ENCODE data around the gene CBX3. TPM values are rescaled to one million over a fixed set of nuclear protein-coding genes. Genes with fewer than 3 reads are reported as not detected.

Gene CBX3
- total RNA-seq, 1 donor from 2014 or later = 32.1 TPM

GRCh38 chr7:26189697-26190096, 11.8 kb upstream of the CBX3 start:
- peaks cover 65 to 83% of the 10 kb centered on the region in 2 donors for H3K36me3 ChIP-seq
- no peaks in the 10 kb centered on the region for H3K9me3 ChIP-seq
- H3K4me1 ChIP-seq = peaks cover 0 to 32% of the 10 kb centered on the region in 2 donors
- intact Hi-C loops (cut with DNase I) = loop anchor here (5.0 kb wide), 1 partner anchor 797 kb away; no protein-coding TSS in a partner anchor
- DNase-seq (ENCODE audit: low spot score in 2 of 2) = no peak
- no peak overlapping the region for H3K4me3 ChIP-seq
- TF ChIP-seq, protein P1, sequence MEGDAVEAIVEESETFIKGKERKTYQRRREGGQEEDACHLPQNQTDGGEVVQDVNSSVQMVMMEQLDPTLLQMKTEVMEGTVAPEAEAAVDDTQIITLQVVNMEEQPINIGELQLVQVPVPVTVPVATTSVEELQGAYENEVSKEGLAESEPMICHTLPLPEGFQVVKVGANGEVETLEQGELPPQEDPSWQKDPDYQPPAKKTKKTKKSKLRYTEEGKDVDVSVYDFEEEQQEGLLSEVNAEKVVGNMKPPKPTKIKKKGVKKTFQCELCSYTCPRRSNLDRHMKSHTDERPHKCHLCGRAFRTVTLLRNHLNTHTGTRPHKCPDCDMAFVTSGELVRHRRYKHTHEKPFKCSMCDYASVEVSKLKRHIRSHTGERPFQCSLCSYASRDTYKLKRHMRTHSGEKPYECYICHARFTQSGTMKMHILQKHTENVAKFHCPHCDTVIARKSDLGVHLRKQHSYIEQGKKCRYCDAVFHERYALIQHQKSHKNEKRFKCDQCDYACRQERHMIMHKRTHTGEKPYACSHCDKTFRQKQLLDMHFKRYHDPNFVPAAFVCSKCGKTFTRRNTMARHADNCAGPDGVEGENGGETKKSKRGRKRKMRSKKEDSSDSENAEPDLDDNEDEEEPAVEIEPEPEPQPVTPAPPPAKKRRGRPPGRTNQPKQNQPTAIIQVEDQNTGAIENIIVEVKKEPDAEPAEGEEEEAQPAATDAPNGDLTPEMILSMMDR (IDR thresholded peaks at IDR 0.05) = no peak
- H3K27me3 ChIP-seq = no peaks in the 10 kb centered on the region
- no peak overlapping the region for H3K27ac ChIP-seq

DNA sequence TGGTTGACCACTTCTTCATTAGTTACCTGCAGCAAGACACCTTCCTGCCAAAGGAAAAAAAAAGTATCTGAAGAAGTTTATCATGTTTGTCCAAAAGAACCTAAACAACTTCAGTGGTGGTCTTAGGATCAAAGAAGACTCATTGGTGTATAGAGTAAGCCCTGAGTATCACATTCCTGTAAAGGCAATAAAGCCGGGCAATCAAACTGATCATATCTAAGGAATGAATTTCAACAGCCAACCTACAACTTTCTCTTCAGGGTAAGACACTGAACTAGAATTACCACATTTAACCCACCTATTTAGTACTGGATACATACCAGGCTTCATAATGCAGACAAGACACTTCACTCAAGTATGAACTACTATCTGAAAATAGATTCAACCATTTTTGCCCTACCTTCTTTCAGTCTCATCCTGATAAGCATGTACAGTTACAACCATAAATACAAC, 11.1 kb upstream of the CBX3 start:
- H3K27ac ChIP-seq = no peak overlapping the region
- TF ChIP-seq, protein P1 (IDR thresholded peaks at IDR 0.05) = no peak
- H3K36me3 ChIP-seq = peaks cover 71 to 91% of the 10 kb centered on the region in 2 donors
- H3K4me1 ChIP-seq = peaks cover 3 to 38% of the 10 kb centered on the region in 2 donors
- no peaks in the 10 kb centered on the region for H3K27me3 ChIP-seq
- H3K9me3 ChIP-seq = no peaks in the 10 kb centered on the region
- DNase-seq (ENCODE audit: low spot score in 2 of 2) = no peak
- intact Hi-C loops (cut with DNase I) = loop anchor here (5.0 kb wide), 1 partner anchor 798 kb away; no protein-coding TSS in a partner anchor
- H3K4me3 ChIP-seq = no peak overlapping the region

DNA sequence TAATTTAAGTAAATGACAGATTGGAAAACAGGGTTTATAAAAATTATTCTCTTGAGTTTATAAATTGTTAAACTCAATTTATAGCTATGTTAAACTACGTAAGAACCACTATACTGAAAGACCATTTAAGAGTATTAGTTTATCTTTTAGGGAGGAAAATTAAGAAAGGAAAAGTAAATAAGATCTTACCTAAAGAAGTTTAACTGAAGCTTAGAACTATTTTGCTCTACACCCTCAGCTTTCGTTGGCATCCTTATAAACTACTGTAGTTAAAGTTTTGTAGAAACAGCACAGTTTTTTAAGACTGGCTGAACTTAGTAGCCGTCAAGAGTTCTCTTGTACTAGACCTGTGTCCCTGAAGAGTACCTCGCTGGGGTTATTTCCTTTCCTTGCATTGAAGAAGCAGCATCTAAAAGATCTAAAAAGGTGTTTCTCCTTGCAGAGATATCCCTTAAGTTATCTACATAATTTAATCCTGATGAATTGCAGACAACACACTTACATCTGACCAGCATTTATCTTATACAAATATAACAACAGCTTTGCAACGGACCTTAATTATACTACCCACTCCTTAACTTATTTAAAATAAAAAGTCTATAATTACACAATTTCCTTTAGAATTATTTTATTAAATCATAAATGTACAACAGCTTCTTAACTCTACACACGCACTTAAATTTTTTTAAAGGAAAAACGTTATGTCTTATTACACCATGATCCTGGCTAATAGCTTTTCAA, 10.1 kb upstream of the CBX3 start:
- Histone ChIP-seq H3K27me3 (no peaks in the 10 kb centered on the region), H3K27ac (no peak overlapping the region), H3K36me3 (peaks cover 77 to 100% of the 10 kb centered on the region in 2 donors), H3K4me1 (peaks cover 3 to 47% of the 10 kb centered on the region in 2 donors), H3K9me3 (no peaks in the 10 kb centered on the region), H3K4me3 (no peak overlapping the region)
- intact Hi-C loops (cut with DNase I) = loop anchor here (5.0 kb wide), 1 partner anchor 799 kb away; no protein-coding TSS in a partner anchor
- TF ChIP-seq, protein P1 (IDR thresholded peaks at IDR 0.05) = no peak
- DNase-seq (ENCODE audit: low spot score in 2 of 2) = no peak

- intact Hi-C loops (cut with DNase I) = loop anchor here (5.0 kb wide), 1 partner anchor 800 kb away; no protein-coding TSS in a partner anchor
- TF ChIP-seq, protein P1 (IDR thresholded peaks at IDR 0.05) = no peak
Measured at GRCh38 chr7:26191974-26192479, 9.5 kb upstream of the CBX3 start.

DNA sequence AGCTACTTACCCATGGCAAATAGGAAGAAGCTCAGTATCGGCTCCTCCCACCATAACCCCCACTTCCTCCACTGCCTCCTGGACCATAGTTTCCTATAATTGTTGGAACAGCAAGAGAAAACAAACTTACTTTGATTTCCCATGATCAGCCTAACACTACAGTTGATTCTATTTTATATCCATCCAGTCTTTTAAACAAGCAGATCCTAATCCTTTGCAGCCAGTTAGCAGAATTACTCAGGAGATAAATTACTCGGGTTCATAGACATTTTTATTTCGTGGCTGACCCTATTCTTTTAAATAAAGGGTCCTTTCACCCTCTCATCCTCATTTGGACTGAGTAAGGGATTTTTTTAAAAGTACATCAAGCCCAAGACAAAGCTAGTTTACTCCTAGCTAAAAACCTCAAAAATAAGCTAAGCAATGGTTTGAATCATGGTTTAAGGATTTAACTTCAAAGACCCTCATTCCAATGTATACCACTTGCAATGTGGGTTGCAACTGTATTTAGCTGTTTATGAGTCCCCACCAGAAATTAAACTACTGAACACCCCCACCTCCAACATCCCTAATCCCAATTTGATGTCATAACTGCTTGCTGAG, 9.0 kb upstream of the CBX3 start:
- no peaks in the 10 kb centered on the region for H3K9me3 ChIP-seq
- TF ChIP-seq, protein P1 (IDR thresholded peaks at IDR 0.05) = no peak

More at GRCh38 chr7:26191974-26192479, 9.5 kb upstream of the CBX3 start:
- H3K4me3 ChIP-seq = no peak overlapping the region
- no peak overlapping the region for H3K27ac ChIP-seq
- H3K9me3 ChIP-seq = no peaks in the 10 kb centered on the region
- DNase-seq (ENCODE audit: low spot score in 2 of 2) = no peak
- H3K36me3 ChIP-seq = peaks cover 83 to 100% of the 10 kb centered on the region in 2 donors
- H3K27me3 ChIP-seq = no peaks in the 10 kb centered on the region
- peaks cover 3 to 53% of the 10 kb centered on the region in 2 donors for H3K4me1 ChIP-seq

More for the DNA sequence above, 9.0 kb upstream of the CBX3 start:
- no peaks in the 10 kb centered on the region for H3K27me3 ChIP-seq
- peaks cover 3 to 58% of the 10 kb centered on the region in 2 donors for H3K4me1 ChIP-seq
- H3K4me3 ChIP-seq = no peak overlapping the region
- H3K27ac ChIP-seq = no peak overlapping the region
- DNase-seq (ENCODE audit: low spot score in 2 of 2) = no peak
- intact Hi-C loops (cut with DNase I) = loop anchor here (5.0 kb wide), 1 partner anchor 800 kb away; no protein-coding TSS in a partner anchor
- peaks cover 88 to 100% of the 10 kb centered on the region in 2 donors for H3K36me3 ChIP-seq
